Retinal pigment epithelial cell (primary cell): ENCODE measurements around the gene RAB30.
A peak's percentile ranks its signal among the peaks of the same experiment; 100 is the strongest.
"Not testable (repeated sequence)": the region's sequence is repeated elsewhere in the genome, so short reads cannot be mapped to it uniquely, and the experiment has no call there.

Source experiments
- DNase-seq: peaks from one replicate; pipeline ENCODE4 v3.0.0-alpha.2; 2010; ENCODE audit warnings: low read depth
- H3K4me3 ChIP-seq: 2 replicates; pipeline ENCODE4 v1.5.1; 2011; ENCODE audit warnings: mild to moderate bottlenecking, low read length, control low read depth, moderate library complexity
- TF ChIP-seq, protein P1 (sequence below): conservative IDR thresholded peaks from 2 replicates; pipeline ENCODE4 v1.5.1; 2011; ENCODE audit warnings: low read depth, low read length, control low read depth, inconsistent platforms

RAB30 gene

DNA sequence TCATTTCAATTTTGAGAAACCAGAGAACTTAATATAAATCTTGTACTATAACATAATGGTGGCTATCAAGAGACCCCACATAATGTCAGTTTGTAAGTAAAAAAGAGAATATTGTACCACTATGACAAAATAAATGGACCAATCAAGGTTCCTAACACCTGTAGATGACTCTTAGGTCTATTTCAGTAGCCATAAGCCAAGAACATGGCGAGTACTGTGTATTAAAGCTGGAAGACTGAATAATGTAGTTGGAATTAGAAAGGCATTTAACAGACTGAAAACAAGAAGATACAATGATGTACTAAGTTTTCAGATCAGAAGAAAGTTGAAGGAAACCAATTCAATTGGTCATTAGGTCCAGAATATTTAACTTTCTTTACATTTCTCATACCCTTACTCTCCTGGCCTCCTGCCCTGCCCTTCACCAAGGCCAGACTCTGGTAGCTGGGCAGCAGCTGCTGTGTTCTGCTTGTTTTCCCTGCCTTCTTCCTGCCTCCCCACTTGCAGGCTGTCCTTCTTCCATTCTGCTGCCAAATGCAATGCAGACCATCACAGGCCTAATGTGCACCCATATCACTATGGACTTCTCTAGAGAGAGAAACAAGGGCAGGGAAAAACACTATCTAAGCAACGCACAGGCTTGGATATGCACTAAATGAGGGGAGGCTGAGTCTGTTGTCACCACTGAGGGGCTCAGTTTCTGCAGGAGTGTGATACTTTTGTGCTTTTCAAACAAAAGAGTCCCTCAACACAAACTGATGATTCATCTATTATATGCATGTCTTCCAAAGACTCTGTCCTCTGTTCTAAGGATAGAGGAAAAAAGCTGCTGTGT, 60.1 kb downstream of the RAB30 start:
- H3K4me3 ChIP-seq = no peak overlapping the region
- DNase-seq = no peak
- TF ChIP-seq, protein P1, sequence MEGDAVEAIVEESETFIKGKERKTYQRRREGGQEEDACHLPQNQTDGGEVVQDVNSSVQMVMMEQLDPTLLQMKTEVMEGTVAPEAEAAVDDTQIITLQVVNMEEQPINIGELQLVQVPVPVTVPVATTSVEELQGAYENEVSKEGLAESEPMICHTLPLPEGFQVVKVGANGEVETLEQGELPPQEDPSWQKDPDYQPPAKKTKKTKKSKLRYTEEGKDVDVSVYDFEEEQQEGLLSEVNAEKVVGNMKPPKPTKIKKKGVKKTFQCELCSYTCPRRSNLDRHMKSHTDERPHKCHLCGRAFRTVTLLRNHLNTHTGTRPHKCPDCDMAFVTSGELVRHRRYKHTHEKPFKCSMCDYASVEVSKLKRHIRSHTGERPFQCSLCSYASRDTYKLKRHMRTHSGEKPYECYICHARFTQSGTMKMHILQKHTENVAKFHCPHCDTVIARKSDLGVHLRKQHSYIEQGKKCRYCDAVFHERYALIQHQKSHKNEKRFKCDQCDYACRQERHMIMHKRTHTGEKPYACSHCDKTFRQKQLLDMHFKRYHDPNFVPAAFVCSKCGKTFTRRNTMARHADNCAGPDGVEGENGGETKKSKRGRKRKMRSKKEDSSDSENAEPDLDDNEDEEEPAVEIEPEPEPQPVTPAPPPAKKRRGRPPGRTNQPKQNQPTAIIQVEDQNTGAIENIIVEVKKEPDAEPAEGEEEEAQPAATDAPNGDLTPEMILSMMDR = no peak

DNA sequence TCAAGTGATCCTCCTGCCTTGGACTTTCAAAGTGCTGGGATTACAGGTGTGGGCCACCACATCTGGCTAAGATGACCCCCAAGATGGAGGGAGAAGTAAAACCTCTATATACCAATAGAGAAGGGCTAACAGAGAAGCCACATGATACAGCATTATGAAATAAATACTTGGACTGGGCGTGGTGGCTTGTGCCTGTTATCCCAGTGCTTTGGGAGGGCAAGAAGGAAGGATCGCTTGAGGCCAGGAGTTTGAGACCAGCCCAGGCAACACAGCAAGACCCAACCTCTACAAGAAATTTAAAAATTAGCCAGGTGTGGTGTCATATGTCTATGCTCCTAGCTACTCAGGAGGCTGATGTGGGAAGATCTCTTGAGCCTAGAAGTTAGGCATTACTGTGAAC, 61.7 kb downstream of the RAB30 start:
- TF ChIP-seq, protein P1 = no peak
- DNase-seq = no peak
- H3K4me3 ChIP-seq = no peak overlapping the region

DNA sequence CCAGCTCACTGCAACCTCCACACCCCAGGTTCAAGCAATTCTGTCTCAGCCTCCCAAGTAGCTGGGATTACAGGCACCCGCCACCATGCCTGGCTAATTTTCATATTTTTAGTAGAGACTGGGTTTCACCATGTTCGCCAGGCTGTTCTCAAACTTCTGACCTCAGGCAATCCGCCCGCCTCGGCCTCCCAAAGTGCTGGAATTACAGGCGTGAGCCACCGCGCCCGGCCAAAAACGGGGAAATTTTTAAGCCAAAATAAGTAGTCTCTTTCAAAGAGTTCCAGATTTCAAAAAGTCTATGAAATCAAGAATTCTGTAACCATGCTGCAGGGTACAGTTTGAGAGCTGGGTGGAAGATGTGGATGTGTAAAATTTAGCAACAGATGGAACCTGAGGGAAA, 62.6 kb downstream of the RAB30 start:
- not testable (repeated sequence) for DNase-seq, H3K4me3 ChIP-seq

DNA sequence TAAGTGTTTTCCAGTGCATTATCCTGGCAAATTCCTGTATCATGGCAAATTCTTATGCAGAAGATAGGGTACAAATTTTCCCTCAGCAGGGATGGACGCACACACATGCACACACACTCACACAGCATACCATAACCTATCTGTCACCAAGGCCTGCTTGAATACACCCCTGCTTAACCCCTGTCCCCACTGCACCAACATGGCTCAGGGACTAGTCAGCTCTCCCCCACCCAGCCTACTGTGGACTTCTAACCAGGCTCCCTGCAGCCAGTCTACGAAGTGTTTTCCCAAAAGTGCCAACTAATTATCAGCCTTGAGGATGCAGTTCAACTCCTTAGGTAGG, 63.1 kb downstream of the RAB30 start:
- DNase-seq = no peak
- TF ChIP-seq, protein P1 = no peak
- H3K4me3 ChIP-seq = no peak overlapping the region

DNA sequence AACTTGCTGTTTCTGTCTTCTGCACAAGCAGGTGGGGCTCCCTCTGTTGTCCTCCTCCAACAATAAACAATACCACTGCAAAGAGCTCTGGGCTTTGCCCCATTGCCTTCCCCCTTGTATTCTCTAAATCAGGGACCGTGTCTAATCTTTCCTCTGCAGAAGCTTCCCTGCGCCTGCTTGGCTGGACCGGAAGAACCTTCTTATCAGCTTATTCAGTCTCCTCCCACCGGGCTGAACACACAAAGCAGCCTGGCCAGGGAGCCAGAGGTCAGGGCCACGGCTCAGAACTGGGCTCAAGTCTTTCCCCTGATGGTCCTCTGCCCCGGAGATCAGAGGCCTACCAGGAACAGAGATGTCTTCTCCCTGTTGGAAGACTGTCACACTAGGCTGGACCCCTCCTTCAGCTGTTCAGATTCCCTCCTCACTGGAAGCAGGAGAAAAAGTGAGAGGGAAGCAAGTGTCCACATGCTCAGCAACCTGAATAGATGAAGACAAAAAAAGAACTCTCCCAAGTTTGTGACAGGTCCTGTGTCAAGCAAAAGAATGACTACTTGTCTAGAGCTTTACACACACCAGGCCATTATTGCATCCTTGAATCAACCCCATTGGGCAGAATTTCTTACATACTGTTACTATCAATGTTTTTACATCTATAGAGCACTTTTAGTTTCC, 63.7 kb downstream of the RAB30 start:
- DNase-seq = peak; percentile 21
- TF ChIP-seq, protein P1 = no peak
- no peak overlapping the region for H3K4me3 ChIP-seq

DNA sequence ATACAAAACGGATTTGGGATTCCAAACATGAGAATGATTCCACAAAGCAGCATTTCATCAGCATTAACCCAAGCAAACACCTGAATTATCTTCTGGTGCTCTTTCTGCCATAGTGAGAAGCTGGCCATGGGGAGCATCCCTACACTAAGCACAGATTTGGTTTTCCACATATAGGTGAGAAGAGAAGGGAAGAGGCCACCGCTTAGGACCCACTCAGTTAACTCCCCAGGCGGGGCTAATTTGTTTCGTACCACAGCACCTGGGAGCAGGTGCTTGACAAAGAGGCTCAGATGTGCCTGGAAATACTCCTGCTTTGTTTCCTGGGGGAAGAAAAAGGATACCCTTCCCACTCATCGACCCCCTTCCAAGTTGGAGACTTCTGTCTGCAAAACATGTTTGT, 64.2 kb downstream of the RAB30 start:
- DNase-seq = no peak
- H3K4me3 ChIP-seq = no peak overlapping the region
- TF ChIP-seq, protein P1 = no peak

DNA sequence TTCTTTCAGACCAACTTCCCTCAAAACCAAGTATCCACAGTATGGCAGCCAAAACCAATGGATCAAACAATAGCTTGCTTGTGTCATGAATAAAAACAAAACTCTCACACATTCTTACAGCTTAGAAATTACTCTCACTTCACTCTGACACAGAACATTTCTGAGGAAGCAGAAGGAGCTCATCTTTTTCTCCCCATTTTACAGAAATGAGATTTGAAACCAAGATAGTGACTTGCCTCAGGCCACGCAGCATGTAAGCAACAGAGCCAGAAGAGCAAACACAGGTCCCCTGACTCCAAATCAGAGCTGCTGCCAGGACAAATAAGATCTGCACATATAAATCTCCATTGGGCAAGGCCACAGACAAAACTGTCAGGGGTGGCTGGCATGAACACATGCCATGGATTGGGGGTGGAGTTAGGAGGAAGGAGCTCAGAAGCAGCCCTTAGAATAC, 64.8 kb downstream of the RAB30 start:
- H3K4me3 ChIP-seq = no peak overlapping the region
- TF ChIP-seq, protein P1 = no peak
- DNase-seq = no peak
